Esophagus muscularis mucosa (tissue), 3 donors: ENCODE measurements around the gene PTF1A.

Experiments
- CTCF ChIP-seq, 3 experiments: fragments of 200-600 bp in 2 of 3; fragments of 450-650 bp in 1 of 3; sonication (generic) in 2 of 3; IDR thresholded peaks; one replicate each; pipeline ENCODE4 v1.5.1; 2017 to 2019; ENCODE audit warnings: antibody characterized with exemption in 3 of 3, mild to moderate bottlenecking in 2 of 3, moderate library complexity in 1 of 3
- POLR2A ChIP-seq: fragments of 450-650 bp; IDR thresholded peaks from one replicate; pipeline ENCODE4 v1.6.1; 2017; ENCODE audit warnings: antibody characterized with exemption, moderate library complexity, mild to moderate bottlenecking, low read depth

GRCh38 chr10:23200586-23200985, 8.5 kb downstream of the PTF1A start:
- TF ChIP-seq CTCF (IDR thresholded peaks at IDR 0.05), result no peak
- no peak for TF ChIP-seq POLR2A
